Mesenchymal stem cell (in vitro differentiated cells and primary cell): ENCODE results near the gene SMLR1.

Experiments used
- DNase-seq: peaks from one replicate; pipeline ENCODE4 v3.0.0-alpha.2; 2013
- H2AFZ ChIP-seq: one replicate; pipeline ENCODE4 v1.6.1; 2013; ENCODE audit warnings: low read depth, mild to moderate bottlenecking, control low read depth, inconsistent platforms, low read length, moderate library complexity
- H2AK5ac ChIP-seq: 2 replicates; pipeline ENCODE4 v1.6.1; 2013; ENCODE audit warnings: low read length, moderate library complexity, mild to moderate bottlenecking, inconsistent platforms; ENCODE audit not compliant: severe bottlenecking
- H2BK120ac ChIP-seq: one replicate; pipeline ENCODE4 v1.6.1; 2013; ENCODE audit warnings: low read depth, mild to moderate bottlenecking, inconsistent platforms, low read length, moderate library complexity
- H2BK12ac ChIP-seq, 2 experiments: one replicate each; pipeline ENCODE4 v1.6.1; 2013; ENCODE audit warnings: inconsistent platforms in 2 of 2, low read length in 2 of 2, mild to moderate bottlenecking in 2 of 2, moderate library complexity in 2 of 2, control low read depth in 1 of 2
- H2BK15ac ChIP-seq: one replicate; pipeline ENCODE4 v1.6.1; 2013; ENCODE audit warnings: mild to moderate bottlenecking, low read depth, inconsistent platforms; ENCODE audit not compliant: poor library complexity, severe bottlenecking
- H2BK5ac ChIP-seq: 2 replicates; pipeline ENCODE4 v1.6.1; 2013; ENCODE audit warnings: low read depth, mild to moderate bottlenecking, low read length, control low read depth, inconsistent platforms; ENCODE audit not compliant: poor library complexity, severe bottlenecking
- H3K14ac ChIP-seq, 2 experiments: one replicate each; pipeline ENCODE4 v1.6.1; 2013; ENCODE audit warnings: inconsistent platforms in 2 of 2, low read length in 2 of 2, control low read depth in 1 of 2, mild to moderate bottlenecking in 1 of 2, moderate library complexity in 1 of 2
- H3K18ac ChIP-seq, 2 experiments: one replicate each; pipeline ENCODE4 v1.6.1; 2013; ENCODE audit warnings: inconsistent platforms in 2 of 2, low read length in 2 of 2, control low read depth in 1 of 2, low read depth in 1 of 2, mild to moderate bottlenecking in 1 of 2
- H3K23ac ChIP-seq, 2 experiments: one replicate each; pipeline ENCODE4 v1.6.1; 2013; ENCODE audit warnings: inconsistent platforms in 2 of 2, low read length in 2 of 2, mild to moderate bottlenecking in 2 of 2, moderate library complexity in 2 of 2, control low read depth in 1 of 2
- H3K27ac ChIP-seq: 2 replicates; pipeline ENCODE4 v1.5.1; 2013; ENCODE audit warnings: mild to moderate bottlenecking, moderate library complexity, low read length, control low read depth, inconsistent platforms; ENCODE audit not compliant: poor library complexity, severe bottlenecking
- H3K27me3 ChIP-seq, 2 experiments: 2 replicates each; pipeline versions ENCODE4 v1.6.1 to v1.7.0; 2013; ENCODE audit warnings: low read length in 2 of 2, mild to moderate bottlenecking in 2 of 2, moderate library complexity in 2 of 2, control low read depth in 1 of 2, inconsistent platforms in 1 of 2; ENCODE audit not compliant: control insufficient read depth in 1 of 2, insufficient read depth in 1 of 2
- H3K36me3 ChIP-seq, 2 experiments: 2 replicates each; pipeline versions ENCODE4 v1.6.1 to v1.7.0; 2013; ENCODE audit warnings: low read length in 2 of 2, control low read depth in 1 of 2, inconsistent platforms in 1 of 2, low read depth in 1 of 2, mild to moderate bottlenecking in 1 of 2; ENCODE audit not compliant: insufficient read depth in 2 of 2, control insufficient read depth in 1 of 2
- H3K4ac ChIP-seq, 2 experiments: one replicate each; pipeline ENCODE4 v1.6.1; 2013; ENCODE audit warnings: inconsistent platforms in 2 of 2, low read length in 2 of 2, mild to moderate bottlenecking in 2 of 2, moderate library complexity in 2 of 2, control low read depth in 1 of 2, low read depth in 1 of 2
- H3K4me1 ChIP-seq: 2 replicates; pipeline ENCODE4 v1.6.1; 2013; ENCODE audit warnings: low read depth, low read length, control low read depth; ENCODE audit not compliant: control insufficient read depth, insufficient read depth
- H3K4me2 ChIP-seq: 2 replicates; pipeline ENCODE4 v1.6.1; 2013; ENCODE audit warnings: low read length, mild to moderate bottlenecking, inconsistent platforms; ENCODE audit not compliant: poor library complexity, severe bottlenecking
- H3K4me3 ChIP-seq, 2 experiments: 2 replicates each; pipeline versions ENCODE4 v1.5.1 to v1.7.0; 2013; ENCODE audit warnings: low read length in 2 of 2, mild to moderate bottlenecking in 2 of 2, control low read depth in 1 of 2, low read depth in 1 of 2; ENCODE audit not compliant: insufficient read depth in 1 of 2
- H3K79me1 ChIP-seq: replicated peaks from 2 replicates; pipeline ENCODE4 v1.6.1; 2013; ENCODE audit warnings: mild to moderate bottlenecking, control low read depth, low read length, inconsistent platforms; ENCODE audit not compliant: poor library complexity, severe bottlenecking
- H3K9ac ChIP-seq: 2 replicates; pipeline ENCODE4 v1.7.0; 2013; ENCODE audit warnings: mild to moderate bottlenecking, low read length, moderate library complexity
- H3K9me3 ChIP-seq: 2 replicates; pipeline ENCODE4 v1.7.0; 2013; ENCODE audit warnings: mild to moderate bottlenecking, low read length; ENCODE audit not compliant: control insufficient read depth
- H4K8ac ChIP-seq: one replicate; pipeline ENCODE4 v1.6.1; 2013; ENCODE audit warnings: inconsistent platforms, mild to moderate bottlenecking, low read length, moderate library complexity
- H4K91ac ChIP-seq: one replicate; pipeline ENCODE4 v1.6.1; 2013; ENCODE audit warnings: mild to moderate bottlenecking, low read length, inconsistent platforms
- WGBS: methylation state at CpG from one replicate; pipeline ENCODE4 v1.1.7; 2013; ENCODE audit warnings: mixed read lengths; 5-methylcytosine and 5-hydroxymethylcytosine counted together

The SMLR1 gene

GRCh38 chr6:130815200-130816071 is 11.8 kb upstream of the SMLR1 start:
- Histone ChIP-seq H3K9ac (no peak overlapping the region), H3K4ac (no peak overlapping the region), H3K18ac (no peak overlapping the region), H3K4me2 (no peak overlapping the region), H3K4me3 (no peak overlapping the region), H3K9me3 (no peaks in the 10 kb centered on the region), H4K8ac (no peak overlapping the region), H2BK5ac (no peak overlapping the region), H3K4me1 (no peaks in the 10 kb centered on the region), H3K23ac (no peak overlapping the region), H2AFZ (no peak overlapping the region), H2BK12ac (no peak overlapping the region), H2BK15ac (no peak overlapping the region), H3K14ac (no peak overlapping the region), H3K36me3 (no peaks in the 10 kb centered on the region), H3K27ac (no peak overlapping the region), H2AK5ac (no peak overlapping the region), H2BK120ac (no peak overlapping the region), H3K27me3 (no peaks in the 10 kb centered on the region), H4K91ac (no peak overlapping the region), H3K79me1 (no peaks in the 10 kb centered on the region)
- 74% methylated on average over 3 of the region's 5 CpGs for WGBS
- no peak for DNase-seq

GRCh38 chr6:130822736-130823135 is 4.5 kb upstream of the SMLR1 start:
- Histone ChIP-seq H3K36me3 (no peaks in the 10 kb centered on the region), H2AK5ac (no peak overlapping the region), H3K9ac (no peak overlapping the region), H2AFZ (no peak overlapping the region), H2BK15ac (no peak overlapping the region), H3K23ac (no peak overlapping the region), H3K18ac (no peak overlapping the region), H4K91ac (no peak overlapping the region), H2BK5ac (no peak overlapping the region), H3K27me3 (no peaks in the 10 kb centered on the region), H3K27ac (no peak overlapping the region), H3K4me3 (no peak overlapping the region), H3K4me1 (no peaks in the 10 kb centered on the region), H3K4ac (no peak overlapping the region), H2BK120ac (no peak overlapping the region), H3K9me3 (no peaks in the 10 kb centered on the region), H3K79me1 (no peaks in the 10 kb centered on the region), H3K4me2 (no peak overlapping the region), H4K8ac (no peak overlapping the region), H2BK12ac (no peak overlapping the region), H3K14ac (no peak overlapping the region)
- no peak for DNase-seq
- WGBS = no CpG with 5 or more reads among the region's 1 CpG

- H2BK15ac ChIP-seq = no peak overlapping the region
- H3K4me1 ChIP-seq = no peaks in the 10 kb centered on the region
- H3K23ac ChIP-seq = no peak overlapping the region
- no peaks in the 10 kb centered on the region for H3K36me3 ChIP-seq
- no peak overlapping the region for H3K14ac ChIP-seq
- H4K91ac ChIP-seq = no peak overlapping the region
- no peak overlapping the region for H3K4me3 ChIP-seq
- H4K8ac ChIP-seq = no peak overlapping the region
- H2BK5ac ChIP-seq = no peak overlapping the region
- no peak overlapping the region for H2AK5ac ChIP-seq
- H3K9ac ChIP-seq = no peak overlapping the region
- no peak overlapping the region for H3K4me2 ChIP-seq
- H3K4ac ChIP-seq = no peak overlapping the region
- H2AFZ ChIP-seq = no peak overlapping the region
- DNase-seq = no peak
- no peak overlapping the region for H3K18ac ChIP-seq
- no peaks in the 10 kb centered on the region for H3K79me1 ChIP-seq
- H3K27me3 ChIP-seq = no peaks in the 10 kb centered on the region
- H2BK12ac ChIP-seq = no peak overlapping the region
- H3K9me3 ChIP-seq = no peaks in the 10 kb centered on the region
- WGBS = 94% methylated on average over 5 of the region's 5 CpGs
- no peak overlapping the region for H2BK120ac ChIP-seq
- H3K27ac ChIP-seq = no peak overlapping the region
These were observed 2.1 kb upstream of the SMLR1 start for GRCh38 chr6:130824978-130825694.

- Histone ChIP-seq H3K27me3 (no peaks in the 10 kb centered on the region), H2BK5ac (no peak overlapping the region), H3K18ac (no peak overlapping the region), H3K36me3 (no peaks in the 10 kb centered on the region), H3K4me3 (no peak overlapping the region), H3K79me1 (no peaks in the 10 kb centered on the region), H3K27ac (no peak overlapping the region), H3K23ac (no peak overlapping the region), H4K8ac (no peak overlapping the region), H2BK12ac (no peak overlapping the region), H3K14ac (no peak overlapping the region), H3K9ac (no peak overlapping the region), H2BK120ac (no peak overlapping the region), H2BK15ac (no peak overlapping the region), H2AK5ac (no peak overlapping the region), H3K9me3 (no peaks in the 10 kb centered on the region), H2AFZ (no peak overlapping the region), H3K4me2 (no peak overlapping the region), H3K4ac (no peak overlapping the region), H4K91ac (no peak overlapping the region), H3K4me1 (no peaks in the 10 kb centered on the region)
- WGBS = 52% methylated on average over 3 of the region's 3 CpGs
- DNase-seq = no peak
These were observed 1.3 kb upstream of the SMLR1 start for GRCh38 chr6:130825772-130826441.
